Measurements from ENCODE around the gene ATXN10.

The ATXN10 gene

DNA sequence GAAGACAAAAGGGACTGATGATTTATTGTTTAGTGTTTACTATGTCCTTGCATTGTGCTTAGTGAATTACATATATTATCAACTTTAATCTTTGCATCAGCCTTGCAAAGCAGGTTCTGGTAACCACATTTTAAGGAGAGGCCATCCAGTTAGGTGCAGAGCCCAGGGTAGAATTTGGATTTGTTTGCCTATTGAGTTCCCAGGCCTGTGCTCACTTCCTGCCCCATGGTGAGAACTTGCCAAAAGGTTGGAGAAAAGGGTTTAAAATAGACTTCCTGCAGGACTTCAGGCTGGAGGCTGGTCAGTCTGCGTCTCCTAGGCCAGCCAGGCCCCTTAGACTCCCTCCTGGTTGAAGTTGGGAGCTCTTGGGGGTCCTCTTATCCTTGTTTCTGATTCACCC is 72.1 kb downstream of the ATXN10 start:
- TF ChIP-seq GABPA (IDR thresholded peaks at IDR 0.05; ENCODE audit: low read depth) (no peak), SPI1 (IDR thresholded peaks at IDR 0.05; ENCODE audit: borderline replicate concordance, low read depth) (no peak), POLR2AphosphoS5 (IDR thresholded peaks at IDR 0.05; ENCODE audit: low read depth) (no peak)
- TF ChIP-seq, protein P1, sequence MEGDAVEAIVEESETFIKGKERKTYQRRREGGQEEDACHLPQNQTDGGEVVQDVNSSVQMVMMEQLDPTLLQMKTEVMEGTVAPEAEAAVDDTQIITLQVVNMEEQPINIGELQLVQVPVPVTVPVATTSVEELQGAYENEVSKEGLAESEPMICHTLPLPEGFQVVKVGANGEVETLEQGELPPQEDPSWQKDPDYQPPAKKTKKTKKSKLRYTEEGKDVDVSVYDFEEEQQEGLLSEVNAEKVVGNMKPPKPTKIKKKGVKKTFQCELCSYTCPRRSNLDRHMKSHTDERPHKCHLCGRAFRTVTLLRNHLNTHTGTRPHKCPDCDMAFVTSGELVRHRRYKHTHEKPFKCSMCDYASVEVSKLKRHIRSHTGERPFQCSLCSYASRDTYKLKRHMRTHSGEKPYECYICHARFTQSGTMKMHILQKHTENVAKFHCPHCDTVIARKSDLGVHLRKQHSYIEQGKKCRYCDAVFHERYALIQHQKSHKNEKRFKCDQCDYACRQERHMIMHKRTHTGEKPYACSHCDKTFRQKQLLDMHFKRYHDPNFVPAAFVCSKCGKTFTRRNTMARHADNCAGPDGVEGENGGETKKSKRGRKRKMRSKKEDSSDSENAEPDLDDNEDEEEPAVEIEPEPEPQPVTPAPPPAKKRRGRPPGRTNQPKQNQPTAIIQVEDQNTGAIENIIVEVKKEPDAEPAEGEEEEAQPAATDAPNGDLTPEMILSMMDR (IDR thresholded peaks at IDR 0.05; ENCODE audit: insufficient read depth, low read length), result no peak
- TF ChIP-seq, protein P2, sequence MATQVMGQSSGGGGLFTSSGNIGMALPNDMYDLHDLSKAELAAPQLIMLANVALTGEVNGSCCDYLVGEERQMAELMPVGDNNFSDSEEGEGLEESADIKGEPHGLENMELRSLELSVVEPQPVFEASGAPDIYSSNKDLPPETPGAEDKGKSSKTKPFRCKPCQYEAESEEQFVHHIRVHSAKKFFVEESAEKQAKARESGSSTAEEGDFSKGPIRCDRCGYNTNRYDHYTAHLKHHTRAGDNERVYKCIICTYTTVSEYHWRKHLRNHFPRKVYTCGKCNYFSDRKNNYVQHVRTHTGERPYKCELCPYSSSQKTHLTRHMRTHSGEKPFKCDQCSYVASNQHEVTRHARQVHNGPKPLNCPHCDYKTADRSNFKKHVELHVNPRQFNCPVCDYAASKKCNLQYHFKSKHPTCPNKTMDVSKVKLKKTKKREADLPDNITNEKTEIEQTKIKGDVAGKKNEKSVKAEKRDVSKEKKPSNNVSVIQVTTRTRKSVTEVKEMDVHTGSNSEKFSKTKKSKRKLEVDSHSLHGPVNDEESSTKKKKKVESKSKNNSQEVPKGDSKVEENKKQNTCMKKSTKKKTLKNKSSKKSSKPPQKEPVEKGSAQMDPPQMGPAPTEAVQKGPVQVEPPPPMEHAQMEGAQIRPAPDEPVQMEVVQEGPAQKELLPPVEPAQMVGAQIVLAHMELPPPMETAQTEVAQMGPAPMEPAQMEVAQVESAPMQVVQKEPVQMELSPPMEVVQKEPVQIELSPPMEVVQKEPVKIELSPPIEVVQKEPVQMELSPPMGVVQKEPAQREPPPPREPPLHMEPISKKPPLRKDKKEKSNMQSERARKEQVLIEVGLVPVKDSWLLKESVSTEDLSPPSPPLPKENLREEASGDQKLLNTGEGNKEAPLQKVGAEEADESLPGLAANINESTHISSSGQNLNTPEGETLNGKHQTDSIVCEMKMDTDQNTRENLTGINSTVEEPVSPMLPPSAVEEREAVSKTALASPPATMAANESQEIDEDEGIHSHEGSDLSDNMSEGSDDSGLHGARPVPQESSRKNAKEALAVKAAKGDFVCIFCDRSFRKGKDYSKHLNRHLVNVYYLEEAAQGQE (IDR thresholded peaks at IDR 0.05; ENCODE audit: insufficient replicate concordance, low read depth), result no peak
- no peak for DNase-seq (ENCODE audit: low read depth in 1 of 2, low spot score in 1 of 2)
- Histone ChIP-seq H3K27me3 (ENCODE audit: insufficient read depth, poor library complexity, severe bottlenecking) (no peaks in the 10 kb centered on the region), H3K27ac (replicated peaks) (peak overlapping the region; percentile 42), H3K4me3 (replicated peaks; ENCODE audit: insufficient read depth, low read length) (no peak overlapping the region)

DNA sequence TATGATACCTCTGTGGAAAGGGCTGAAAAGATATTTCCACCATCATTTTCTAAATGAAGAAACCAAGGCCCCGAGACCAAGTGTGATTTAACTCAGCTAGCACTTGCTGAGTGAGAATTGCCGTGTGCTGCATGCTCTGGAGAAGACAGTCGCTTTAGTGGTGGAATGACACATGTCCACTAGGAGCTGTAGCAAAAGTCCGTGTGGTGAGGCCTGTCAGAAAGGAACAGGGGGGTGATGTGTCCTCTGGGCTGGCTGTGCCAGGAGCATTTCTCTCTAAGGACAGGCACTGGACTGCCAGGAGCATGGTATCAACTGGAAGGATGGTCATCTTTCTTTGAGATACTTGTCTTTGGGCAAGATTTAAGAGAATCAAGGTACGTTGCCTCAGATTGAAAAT is 72.8 kb downstream of the ATXN10 start:
- DNase-seq (ENCODE audit: low read depth in 1 of 2, low spot score in 1 of 2), result no peak
- no peaks in the 10 kb centered on the region for H3K27me3 ChIP-seq (ENCODE audit: insufficient read depth, poor library complexity, severe bottlenecking)
- H3K27ac ChIP-seq (replicated peaks), result no peak overlapping the region
- no peak overlapping the region for H3K4me3 ChIP-seq (replicated peaks; ENCODE audit: insufficient read depth, low read length)
- TF ChIP-seq, protein P1 (IDR thresholded peaks at IDR 0.05; ENCODE audit: insufficient read depth, low read length), result no peak
- TF ChIP-seq GABPA (IDR thresholded peaks at IDR 0.05; ENCODE audit: low read depth) (no peak), SPI1 (IDR thresholded peaks at IDR 0.05; ENCODE audit: borderline replicate concordance, low read depth) (no peak), POLR2AphosphoS5 (IDR thresholded peaks at IDR 0.05; ENCODE audit: low read depth) (no peak)
- TF ChIP-seq, protein P2 (IDR thresholded peaks at IDR 0.05; ENCODE audit: insufficient replicate concordance, low read depth), result no peak

DNA sequence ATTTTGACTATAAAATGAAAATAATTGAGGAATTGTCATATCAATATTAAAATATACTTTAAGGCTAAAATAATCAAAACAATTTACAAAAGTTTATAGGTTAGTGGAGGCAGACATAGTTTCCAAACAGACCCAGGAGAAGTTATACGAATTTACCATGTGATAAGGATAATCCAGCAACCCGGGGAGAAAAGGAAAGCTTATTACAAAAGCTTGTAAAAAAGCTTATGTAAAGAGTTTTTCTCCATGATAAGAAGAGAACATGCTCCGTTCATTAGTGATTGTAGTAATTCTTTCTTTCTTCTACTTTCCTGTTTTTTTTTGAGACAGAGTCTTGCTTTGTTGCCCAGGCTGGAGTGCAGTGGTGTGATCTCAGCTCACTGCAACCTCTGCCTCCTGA is 79.0 kb downstream of the ATXN10 start:
- TF ChIP-seq, protein P2 (IDR thresholded peaks at IDR 0.05; ENCODE audit: insufficient replicate concordance, low read depth), result no peak
- TF ChIP-seq POLR2AphosphoS5 (IDR thresholded peaks at IDR 0.05; ENCODE audit: low read depth) (no peak), SPI1 (IDR thresholded peaks at IDR 0.05; ENCODE audit: borderline replicate concordance, low read depth) (no peak), GABPA (IDR thresholded peaks at IDR 0.05; ENCODE audit: low read depth) (no peak)
- TF ChIP-seq, protein P1 (IDR thresholded peaks at IDR 0.05; ENCODE audit: insufficient read depth, low read length), result no peak

More for the DNA sequence above, 79.0 kb downstream of the ATXN10 start:
- Histone ChIP-seq H3K27ac (replicated peaks) (no peak overlapping the region), H3K4me3 (replicated peaks; ENCODE audit: insufficient read depth, low read length) (no peak overlapping the region), H3K27me3 (ENCODE audit: insufficient read depth, poor library complexity, severe bottlenecking) (no peaks in the 10 kb centered on the region)
- DNase-seq (ENCODE audit: low read depth in 1 of 2, low spot score in 1 of 2), result no peak

Measured in HL-60 (cell line).